ENCODE data around the gene EDC3. TPM values are rescaled to one million over a fixed set of nuclear protein-coding genes. Genes with fewer than 3 reads are reported as not detected.
"Not testable (repeated sequence)": the region's sequence is repeated elsewhere in the genome, so short reads cannot be mapped to it uniquely, and the experiment has no call there.

EDC3 gene
- total RNA-seq, 1 donor from 2014 or later: 71.0 TPM

- H3K27ac Mint-ChIP-seq (ENCODE audit: unreplicated experiment): no peak overlapping the region
- peaks cover 10% of the 10 kb centered on the region for H3K27me3 Mint-ChIP-seq (ENCODE audit: unreplicated experiment)
- DNase-seq (ENCODE audit: low spot score): no peak
- H3K4me3 Mint-ChIP-seq (ENCODE audit: unreplicated experiment): no peak overlapping the region
- H3K36me3 Mint-ChIP-seq (ENCODE audit: low read depth, unreplicated experiment): peaks cover 9% of the 10 kb centered on the region
- peaks cover 5% of the 10 kb centered on the region for H3K4me1 Mint-ChIP-seq (ENCODE audit: unreplicated experiment)
- H3K9me3 Mint-ChIP-seq (ENCODE audit: unreplicated experiment): no peaks in the 10 kb centered on the region
- TF ChIP-seq, protein P1, sequence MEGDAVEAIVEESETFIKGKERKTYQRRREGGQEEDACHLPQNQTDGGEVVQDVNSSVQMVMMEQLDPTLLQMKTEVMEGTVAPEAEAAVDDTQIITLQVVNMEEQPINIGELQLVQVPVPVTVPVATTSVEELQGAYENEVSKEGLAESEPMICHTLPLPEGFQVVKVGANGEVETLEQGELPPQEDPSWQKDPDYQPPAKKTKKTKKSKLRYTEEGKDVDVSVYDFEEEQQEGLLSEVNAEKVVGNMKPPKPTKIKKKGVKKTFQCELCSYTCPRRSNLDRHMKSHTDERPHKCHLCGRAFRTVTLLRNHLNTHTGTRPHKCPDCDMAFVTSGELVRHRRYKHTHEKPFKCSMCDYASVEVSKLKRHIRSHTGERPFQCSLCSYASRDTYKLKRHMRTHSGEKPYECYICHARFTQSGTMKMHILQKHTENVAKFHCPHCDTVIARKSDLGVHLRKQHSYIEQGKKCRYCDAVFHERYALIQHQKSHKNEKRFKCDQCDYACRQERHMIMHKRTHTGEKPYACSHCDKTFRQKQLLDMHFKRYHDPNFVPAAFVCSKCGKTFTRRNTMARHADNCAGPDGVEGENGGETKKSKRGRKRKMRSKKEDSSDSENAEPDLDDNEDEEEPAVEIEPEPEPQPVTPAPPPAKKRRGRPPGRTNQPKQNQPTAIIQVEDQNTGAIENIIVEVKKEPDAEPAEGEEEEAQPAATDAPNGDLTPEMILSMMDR (IDR thresholded peaks at IDR 0.05; ENCODE audit: unreplicated experiment): no peak
Measured at GRCh38 chr15:74603026-74603788, 92.6 kb downstream of the EDC3 start.

DNA sequence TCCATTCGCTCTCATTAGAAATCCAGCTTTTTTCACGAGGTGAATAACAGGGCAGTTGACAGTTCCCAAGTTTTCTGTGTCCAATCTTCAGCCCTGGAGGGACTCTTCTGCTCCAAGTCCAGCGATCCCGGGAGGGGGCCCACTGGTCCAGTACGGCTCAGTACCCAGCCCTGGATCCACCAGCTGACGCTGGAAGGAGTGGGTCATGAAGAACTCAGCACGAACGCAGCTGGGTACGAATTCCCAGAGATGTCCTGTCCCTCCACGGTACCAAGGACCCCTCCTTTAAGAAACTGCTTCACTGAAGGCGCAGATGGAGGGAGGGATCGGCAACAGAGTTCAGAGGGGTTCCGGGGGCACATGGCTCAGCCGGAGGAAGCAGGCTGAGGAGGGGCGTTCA, 96.7 kb downstream of the EDC3 start:
- Mint-ChIP-seq H3K9me3 (ENCODE audit: unreplicated experiment) (no peaks in the 10 kb centered on the region), H3K4me3 (ENCODE audit: unreplicated experiment) (no peak overlapping the region), H3K27ac (ENCODE audit: unreplicated experiment) (no peak overlapping the region)

DNA sequence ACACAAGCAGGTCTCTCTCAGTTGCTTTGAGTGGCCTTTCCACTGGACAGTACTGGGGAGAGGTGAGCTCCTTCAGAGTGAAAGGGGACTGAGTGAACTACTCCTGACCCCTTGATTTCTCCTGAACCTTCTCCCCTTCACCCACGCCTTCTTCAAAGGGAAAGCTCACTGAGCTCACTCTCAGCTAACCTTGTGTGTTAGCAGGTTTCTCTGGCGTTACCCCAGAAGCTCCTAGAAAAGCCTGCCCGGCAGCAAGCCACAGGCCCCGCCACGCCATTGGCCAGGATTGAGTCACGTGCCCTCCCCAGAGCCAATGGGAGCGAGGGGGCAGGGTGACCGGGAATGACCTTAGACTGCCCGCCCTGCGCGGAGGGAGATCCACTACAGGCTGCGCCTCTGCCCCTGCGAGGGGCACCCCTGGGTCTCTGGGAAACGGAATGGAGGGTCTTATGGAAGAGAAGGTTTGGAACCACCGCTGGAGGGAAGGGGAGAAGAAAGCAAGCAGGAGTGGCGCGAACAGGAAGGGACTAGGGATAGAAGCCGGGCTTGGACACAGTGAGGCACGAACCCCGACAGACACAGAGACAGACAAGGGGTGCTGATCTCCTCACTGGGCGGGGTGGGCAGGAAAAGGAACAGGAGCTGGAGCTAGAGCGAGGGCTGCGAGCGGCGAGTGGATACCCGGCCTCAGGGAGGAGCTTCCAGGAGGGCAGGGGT, 97.5 kb downstream of the EDC3 start:
- Mint-ChIP-seq H3K4me1 (ENCODE audit: unreplicated experiment) (peaks cover 10% of the 10 kb centered on the region), H3K27ac (ENCODE audit: unreplicated experiment) (peak overlapping the region; percentile 80), H3K36me3 (ENCODE audit: low read depth, unreplicated experiment) (peaks cover 24% of the 10 kb centered on the region), H3K4me3 (ENCODE audit: unreplicated experiment) (peak overlapping the region; percentile 92), H3K27me3 (ENCODE audit: unreplicated experiment) (peaks cover 8% of the 10 kb centered on the region), H3K9me3 (ENCODE audit: unreplicated experiment) (no peaks in the 10 kb centered on the region)
- DNase-seq (ENCODE audit: low spot score): peak; percentile 82
- TF ChIP-seq, protein P1 (IDR thresholded peaks at IDR 0.05; ENCODE audit: unreplicated experiment): no peak

More for the DNA sequence above, 96.7 kb downstream of the EDC3 start:
- TF ChIP-seq, protein P1 (IDR thresholded peaks at IDR 0.05; ENCODE audit: unreplicated experiment): no peak
- DNase-seq (ENCODE audit: low spot score): no peak
- Mint-ChIP-seq H3K27me3 (ENCODE audit: unreplicated experiment) (peaks cover 8% of the 10 kb centered on the region), H3K36me3 (ENCODE audit: low read depth, unreplicated experiment) (peaks cover 19% of the 10 kb centered on the region), H3K4me1 (ENCODE audit: unreplicated experiment) (peaks cover 7% of the 10 kb centered on the region)

- H3K4me1 Mint-ChIP-seq (ENCODE audit: unreplicated experiment): peaks cover 21% of the 10 kb centered on the region
- not testable (repeated sequence) for H3K9me3 Mint-ChIP-seq (ENCODE audit: unreplicated experiment); H3K4me3 Mint-ChIP-seq (ENCODE audit: unreplicated experiment); H3K27me3 Mint-ChIP-seq (ENCODE audit: unreplicated experiment); DNase-seq (ENCODE audit: low spot score); H3K27ac Mint-ChIP-seq (ENCODE audit: unreplicated experiment)
- H3K36me3 Mint-ChIP-seq (ENCODE audit: low read depth, unreplicated experiment): peaks cover 24% of the 10 kb centered on the region
Measured at GRCh38 chr15:74597146-74597705, 98.6 kb downstream of the EDC3 start.

DNA sequence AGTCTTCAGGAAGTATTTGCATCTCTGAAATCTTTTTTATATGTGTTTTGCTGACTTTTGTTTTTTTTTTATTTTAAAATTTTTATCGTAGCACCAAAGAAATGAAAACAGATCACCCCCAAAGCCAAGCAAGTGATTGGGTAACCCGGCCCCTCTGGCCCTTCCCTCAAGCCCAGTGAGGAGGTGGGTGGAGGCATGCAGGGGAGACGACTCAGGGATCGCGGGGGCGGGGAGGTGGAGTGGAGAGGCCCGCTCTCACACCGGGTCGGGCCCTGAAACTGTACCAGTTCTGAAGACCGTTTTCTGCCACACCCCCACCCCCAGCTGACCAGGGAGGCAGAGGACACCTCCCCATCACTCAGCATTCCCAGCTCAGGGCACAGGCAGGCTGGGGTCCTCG, 99.1 kb downstream of the EDC3 start:
- DNase-seq (ENCODE audit: low spot score); H3K4me3 Mint-ChIP-seq (ENCODE audit: unreplicated experiment); H3K27ac Mint-ChIP-seq (ENCODE audit: unreplicated experiment); H3K27me3 Mint-ChIP-seq (ENCODE audit: unreplicated experiment); H3K9me3 Mint-ChIP-seq (ENCODE audit: unreplicated experiment): not testable (repeated sequence)
- peaks cover 24% of the 10 kb centered on the region for H3K36me3 Mint-ChIP-seq (ENCODE audit: low read depth, unreplicated experiment)
- H3K4me1 Mint-ChIP-seq (ENCODE audit: unreplicated experiment): peaks cover 26% of the 10 kb centered on the region
